Epithelial cell of proximal tubule (primary cell): ENCODE results near the gene HSPB2. TPM values are rescaled to one million over a fixed set of nuclear protein-coding genes. Genes with fewer than 3 reads are reported as not detected.

ENCODE experiments used
- DNase-seq: peaks from one replicate; pipeline ENCODE4 v3.0.0-alpha.2; 2011; ENCODE audit warnings: low read depth
- H3K4me3 ChIP-seq: 2 replicates; pipeline ENCODE4 v1.5.1; 2011; ENCODE audit warnings: low read depth, mild to moderate bottlenecking, low read length
- CTCF ChIP-seq: conservative IDR thresholded peaks from 2 replicates; pipeline ENCODE4 v1.5.1; 2012; ENCODE audit warnings: low read depth, mild to moderate bottlenecking, low read length
- total RNA-seq: library from RNA; depleted of rRNA; stranded (reverse); fragments of >200 nt; gene quantifications from 2 replicates; pipeline ENCODE4 v1.2.3, GENCODE V29; 2015

HSPB2 gene
- total RNA-seq, 1 donor from 2014 or later = not detected

- no peak for TF ChIP-seq CTCF
These were observed 45.3 kb downstream of the HSPB2 start for GRCh38 chr11:111957663-111958444.

GRCh38 chr11:111960916-111961315, 48.4 kb downstream of the HSPB2 start:
- no peak for TF ChIP-seq CTCF
- no peak overlapping the region for H3K4me3 ChIP-seq
- peak; percentile 68 for DNase-seq

More at GRCh38 chr11:111957663-111958444, 45.3 kb downstream of the HSPB2 start:
- DNase-seq = no peak
- H3K4me3 ChIP-seq = no peak overlapping the region

GRCh38 chr11:111961389-111962300, 49.1 kb downstream of the HSPB2 start:
- TF ChIP-seq CTCF = no peak
- no peak overlapping the region for H3K4me3 ChIP-seq
- DNase-seq = no peak

Other genes with a start within 250 kb of the HSPB2 start
- 41.1 and 46.1 TPM in 2 replicates for gene PPP2R1B, start 146.3 kb upstream of the HSPB2 start, total RNA-seq
- 19.2 and 29.8 TPM in 2 replicates for gene ALG9, start 41.2 kb upstream of the HSPB2 start, total RNA-seq
- 1.1 and 3.8 TPM in 2 replicates for gene FDXACB1, start 33.6 kb upstream of the HSPB2 start, total RNA-seq
- gene CFAP68, start 33.2 kb upstream of the HSPB2 start, total RNA-seq = 20.0 and 29.5 TPM in 2 replicates
- 5.9 and 25.8 TPM in 2 replicates for gene CRYAB, start 964 bp upstream of the HSPB2 start, total RNA-seq
- 4.0 and 5.0 TPM in 2 replicates for gene C11orf52, start 6.2 kb downstream of the HSPB2 start, total RNA-seq
- 6.8 and 7.7 TPM in 2 replicates for gene DIXDC1, start 24.6 kb downstream of the HSPB2 start, total RNA-seq
- 41.0 and 64.7 TPM in 2 replicates for gene DLAT, start 112.7 kb downstream of the HSPB2 start, total RNA-seq
- 0.12 and 0.36 TPM in 2 replicates for gene PIH1D2, start 161.3 kb downstream of the HSPB2 start, total RNA-seq
- 11.9 and 20.3 TPM in 2 replicates for gene NKAPD1, start 161.6 kb downstream of the HSPB2 start, total RNA-seq
- 38.1 and 70.8 TPM in 2 replicates for gene TIMM8B, start 174.0 kb downstream of the HSPB2 start, total RNA-seq
- gene SDHD, start 174.1 kb downstream of the HSPB2 start, total RNA-seq = 48.5 and 96.7 TPM in 2 replicates